Measurements from ENCODE around the gene C1orf198.

Gene C1orf198

GRCh38 chr1:230823931-230824381 is 44.4 kb downstream of the C1orf198 start:
- DNase-seq (ENCODE audit: low read depth), result no peak
- no peak overlapping the region for H3K4me3 ChIP-seq (ENCODE audit: low read depth, low read length)
- TF ChIP-seq CTCF (IDR thresholded peaks at IDR 0.05; ENCODE audit: insufficient read depth, low read depth, low read length, missing control alignments), result no peak

GRCh38 chr1:230823426-230823825 is 44.9 kb downstream of the C1orf198 start:
- DNase-seq (ENCODE audit: low read depth), result no peak
- no peak for TF ChIP-seq CTCF (IDR thresholded peaks at IDR 0.05; ENCODE audit: insufficient read depth, low read depth, low read length, missing control alignments)

GRCh38 chr1:230822092-230822581 is 46.2 kb downstream of the C1orf198 start:
- no peak overlapping the region for H3K4me3 ChIP-seq (ENCODE audit: low read depth, low read length)
- no peak for DNase-seq (ENCODE audit: low read depth)
- no peak for TF ChIP-seq CTCF (IDR thresholded peaks at IDR 0.05; ENCODE audit: insufficient read depth, low read depth, low read length, missing control alignments)

More at GRCh38 chr1:230823426-230823825, 44.9 kb downstream of the C1orf198 start:
- no peak overlapping the region for H3K4me3 ChIP-seq (ENCODE audit: low read depth, low read length)

GRCh38 chr1:230821346-230821745 is 47.0 kb downstream of the C1orf198 start:
- DNase-seq (ENCODE audit: low read depth), result no peak
- H3K4me3 ChIP-seq (ENCODE audit: low read depth, low read length), result no peak overlapping the region
- no peak for TF ChIP-seq CTCF (IDR thresholded peaks at IDR 0.05; ENCODE audit: insufficient read depth, low read depth, low read length, missing control alignments)

GRCh38 chr1:230820568-230820967 is 47.8 kb downstream of the C1orf198 start:
- H3K4me3 ChIP-seq (ENCODE audit: low read depth, low read length), result no peak overlapping the region
- no peak for TF ChIP-seq CTCF (IDR thresholded peaks at IDR 0.05; ENCODE audit: insufficient read depth, low read depth, low read length, missing control alignments)
- no peak for DNase-seq (ENCODE audit: low read depth)

GRCh38 chr1:230819976-230820375 is 48.3 kb downstream of the C1orf198 start:
- TF ChIP-seq CTCF (IDR thresholded peaks at IDR 0.05; ENCODE audit: insufficient read depth, low read depth, low read length, missing control alignments), result no peak
- no peak overlapping the region for H3K4me3 ChIP-seq (ENCODE audit: low read depth, low read length)
- DNase-seq (ENCODE audit: low read depth), result no peak

- DNase-seq (ENCODE audit: low read depth), result no peak
- TF ChIP-seq CTCF (IDR thresholded peaks at IDR 0.05; ENCODE audit: insufficient read depth, low read depth, low read length, missing control alignments), result no peak
- H3K4me3 ChIP-seq (ENCODE audit: low read depth, low read length), result no peak overlapping the region
Measured at GRCh38 chr1:230818901-230819300, 49.4 kb downstream of the C1orf198 start.
